Activated CD8-positive, alpha-beta T cell treated with anti-CD3 and anti-CD28 coated beads for 36 hours (primary cell): ENCODE results near the gene LRRK1. TPM values are rescaled to one million over a fixed set of nuclear protein-coding genes. Genes with fewer than 3 reads are reported as not detected.

Experiments
- ATAC-seq: fragments of 200-7000 bp; cut with Tn5 transposase; one replicate; pipeline ENCODE4 v1.10.0; 2021; ENCODE audit warnings: mild to moderate bottlenecking, moderate library complexity
- CTCF ChIA-PET: fragments of 350-600 bp; sonication (Branson Sonifier 250); formaldehyde crosslinking; loops from one replicate; lab custom pipeline; 2021; ENCODE audit warnings: antibody characterized with exemption; lab: Charles Lee
- POLR2A ChIA-PET: fragments of 350-600 bp; sonication (Branson Sonifier 250); formaldehyde crosslinking; loops from one replicate; lab custom pipeline; 2021; ENCODE audit warnings: antibody characterized with exemption; lab: Charles Lee
- DNase-seq: peaks from one replicate; pipeline ENCODE4 v3.0.0-alpha.2; 2020
- H3K27ac Mint-ChIP-seq: one replicate; pipeline ENCODE4 v1.8.0; 2021; ENCODE audit warnings: mild to moderate bottlenecking, mixed read lengths
- H3K27me3 Mint-ChIP-seq: one replicate; pipeline ENCODE4 v1.8.0; 2021; ENCODE audit warnings: mixed read lengths
- H3K36me3 Mint-ChIP-seq: one replicate; pipeline ENCODE4 v1.8.0; 2021; ENCODE audit warnings: low read depth, mixed read lengths
- H3K4me1 Mint-ChIP-seq: one replicate; pipeline ENCODE4 v1.8.0; 2021; ENCODE audit warnings: low read depth, mixed read lengths
- H3K4me3 Mint-ChIP-seq: one replicate; pipeline ENCODE4 v1.8.0; 2021; ENCODE audit warnings: mild to moderate bottlenecking, moderate library complexity, mixed read lengths
- H3K9me3 Mint-ChIP-seq: one replicate; pipeline ENCODE4 v1.8.0; 2021; ENCODE audit warnings: mixed read lengths
- intact Hi-C: fragments of 100-400 bp; cut with micrococcal nuclease; formaldehyde crosslinking; loops from one replicate; pipeline ENCODE4 v1.10.0; 2022
- total RNA-seq, 2 experiments: library from RNA; stranded (reverse); gene quantifications; one replicate each; pipeline ENCODE4 v1.2.3, GENCODE V29; 2021
- TF ChIP-seq, protein P1 (sequence below): fragments of 200-600 bp; IDR thresholded peaks from one replicate; pipeline ENCODE4 v1.8.0; 2022; ENCODE audit warnings: antibody characterized with exemption, mild to moderate bottlenecking

Gene LRRK1
- total RNA-seq, 2 experiments from 2014 or later: 0.50 to 0.83 TPM

DNA sequence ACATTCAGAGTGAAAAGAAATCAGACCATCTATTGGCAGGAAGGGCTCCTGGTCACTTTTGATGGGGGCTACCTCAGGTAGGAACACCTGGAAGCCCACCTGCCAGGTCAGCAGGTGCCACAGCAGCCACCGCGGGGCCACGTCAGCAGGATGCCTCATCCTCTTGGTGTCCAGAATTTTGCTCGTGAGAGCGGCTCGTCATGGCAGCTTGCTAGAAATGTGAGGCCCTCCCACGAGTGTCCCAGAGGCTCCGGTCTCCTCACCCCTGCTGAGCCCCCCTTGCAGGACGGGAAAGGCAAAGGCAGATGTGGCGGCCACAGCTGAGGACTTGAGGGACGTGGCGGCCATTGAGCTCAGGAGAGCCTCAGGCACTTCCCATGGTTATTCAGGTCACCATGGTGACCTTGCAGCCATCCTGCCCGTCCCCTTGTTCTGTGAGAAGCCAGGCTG lies 129.4 kb downstream of the LRRK1 start:
- H3K4me1 Mint-ChIP-seq: no peaks in the 10 kb centered on the region
- no peaks in the 10 kb centered on the region for H3K36me3 Mint-ChIP-seq
- no peak for DNase-seq
- POLR2A ChIA-PET: no interaction called here
- peaks cover 3% of the 10 kb centered on the region for H3K27me3 Mint-ChIP-seq
- CTCF ChIA-PET: interaction anchor here (1.3 to 2.7 kb wide), 2 partner anchors 33 to 41 kb away, joined by 7 to 11 read pairs; no protein-coding TSS in a partner anchor
- H3K27ac Mint-ChIP-seq: no peak overlapping the region
- H3K4me3 Mint-ChIP-seq: no peak overlapping the region
- TF ChIP-seq, protein P1, sequence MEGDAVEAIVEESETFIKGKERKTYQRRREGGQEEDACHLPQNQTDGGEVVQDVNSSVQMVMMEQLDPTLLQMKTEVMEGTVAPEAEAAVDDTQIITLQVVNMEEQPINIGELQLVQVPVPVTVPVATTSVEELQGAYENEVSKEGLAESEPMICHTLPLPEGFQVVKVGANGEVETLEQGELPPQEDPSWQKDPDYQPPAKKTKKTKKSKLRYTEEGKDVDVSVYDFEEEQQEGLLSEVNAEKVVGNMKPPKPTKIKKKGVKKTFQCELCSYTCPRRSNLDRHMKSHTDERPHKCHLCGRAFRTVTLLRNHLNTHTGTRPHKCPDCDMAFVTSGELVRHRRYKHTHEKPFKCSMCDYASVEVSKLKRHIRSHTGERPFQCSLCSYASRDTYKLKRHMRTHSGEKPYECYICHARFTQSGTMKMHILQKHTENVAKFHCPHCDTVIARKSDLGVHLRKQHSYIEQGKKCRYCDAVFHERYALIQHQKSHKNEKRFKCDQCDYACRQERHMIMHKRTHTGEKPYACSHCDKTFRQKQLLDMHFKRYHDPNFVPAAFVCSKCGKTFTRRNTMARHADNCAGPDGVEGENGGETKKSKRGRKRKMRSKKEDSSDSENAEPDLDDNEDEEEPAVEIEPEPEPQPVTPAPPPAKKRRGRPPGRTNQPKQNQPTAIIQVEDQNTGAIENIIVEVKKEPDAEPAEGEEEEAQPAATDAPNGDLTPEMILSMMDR: no peak
- intact Hi-C loops: no loop called here
- ATAC-seq: no peak
- H3K9me3 Mint-ChIP-seq: no peaks in the 10 kb centered on the region

DNA sequence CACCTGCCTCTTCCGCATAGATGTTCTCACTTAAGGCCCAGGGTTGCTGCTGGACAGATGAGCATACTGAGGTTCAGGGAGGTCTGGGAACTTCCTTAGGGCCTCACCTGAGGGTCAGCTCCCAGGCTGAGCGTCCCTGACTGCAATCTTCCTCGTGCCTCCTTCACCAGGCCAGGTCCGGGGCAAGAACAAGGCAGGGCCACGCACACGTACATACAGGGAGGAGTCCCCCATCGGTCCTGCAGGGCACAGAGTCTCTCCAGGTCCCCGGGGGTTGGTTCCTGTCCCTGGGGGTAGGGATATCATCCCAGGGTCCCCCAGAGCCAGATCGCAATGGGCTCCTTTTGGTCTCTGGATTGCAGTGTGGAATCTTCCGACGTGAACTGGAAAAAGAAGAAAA lies 130.1 kb downstream of the LRRK1 start:
- DNase-seq (no peak), ATAC-seq (no peak)
- Mint-ChIP-seq H3K36me3 (no peaks in the 10 kb centered on the region), H3K4me3 (no peak overlapping the region), H3K4me1 (no peaks in the 10 kb centered on the region), H3K27ac (no peak overlapping the region), H3K27me3 (peaks cover 2% of the 10 kb centered on the region), H3K9me3 (no peaks in the 10 kb centered on the region)
- intact Hi-C loops: no loop called here
- CTCF ChIA-PET: interaction anchor here (2.7 kb wide), 1 partner anchor 41 kb away, joined by 11 read pairs; no protein-coding TSS in a partner anchor
- POLR2A ChIA-PET: no interaction called here
- TF ChIP-seq, protein P1: no peak

DNA sequence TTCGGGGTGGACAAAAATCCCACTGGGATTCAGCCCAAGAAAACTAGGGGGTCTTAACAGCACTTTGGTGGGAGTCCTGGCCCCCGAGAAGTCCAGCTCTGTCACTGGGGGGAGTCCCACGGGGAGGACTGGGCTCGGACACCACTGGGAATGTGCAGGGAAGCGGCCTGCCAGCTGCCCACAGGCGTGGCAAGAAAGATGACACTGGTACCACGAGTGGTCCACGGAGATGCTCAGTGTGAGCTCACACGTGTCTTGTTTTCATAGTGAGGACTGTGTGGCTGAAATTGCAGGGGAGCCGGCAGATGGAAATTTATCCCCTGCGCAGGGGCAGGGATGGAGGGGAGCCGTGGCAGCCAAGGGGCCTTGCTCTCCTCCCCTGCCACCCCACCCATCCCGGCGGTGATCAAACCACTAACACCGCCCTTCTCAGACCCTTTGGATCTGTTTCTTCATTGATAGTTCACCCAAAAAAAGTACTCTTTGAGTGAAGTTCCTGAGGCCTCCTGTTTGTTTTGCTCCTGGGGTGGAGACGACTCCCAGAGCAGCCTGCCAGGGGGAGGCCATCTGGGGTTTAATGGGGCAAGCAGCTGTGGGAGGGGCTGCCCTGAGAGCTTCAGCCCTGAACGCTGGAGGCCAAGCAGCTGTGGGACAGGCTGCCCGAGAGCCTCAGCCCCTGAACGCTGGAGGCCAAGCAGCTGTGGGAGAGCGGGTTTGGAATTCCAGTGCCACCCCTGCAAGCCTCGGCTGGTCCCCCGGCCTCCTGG lies 130.9 kb downstream of the LRRK1 start:
- no peak overlapping the region for H3K4me3 Mint-ChIP-seq
- POLR2A ChIA-PET: no interaction called here
- H3K36me3 Mint-ChIP-seq: no peaks in the 10 kb centered on the region
- no peaks in the 10 kb centered on the region for H3K9me3 Mint-ChIP-seq
- CTCF ChIA-PET: no interaction called here
- intact Hi-C loops: no loop called here
- H3K27ac Mint-ChIP-seq: no peak overlapping the region
- no peaks in the 10 kb centered on the region for H3K27me3 Mint-ChIP-seq
- ATAC-seq: no peak
- TF ChIP-seq, protein P1: no peak
- H3K4me1 Mint-ChIP-seq: no peaks in the 10 kb centered on the region
- DNase-seq: no peak

DNA sequence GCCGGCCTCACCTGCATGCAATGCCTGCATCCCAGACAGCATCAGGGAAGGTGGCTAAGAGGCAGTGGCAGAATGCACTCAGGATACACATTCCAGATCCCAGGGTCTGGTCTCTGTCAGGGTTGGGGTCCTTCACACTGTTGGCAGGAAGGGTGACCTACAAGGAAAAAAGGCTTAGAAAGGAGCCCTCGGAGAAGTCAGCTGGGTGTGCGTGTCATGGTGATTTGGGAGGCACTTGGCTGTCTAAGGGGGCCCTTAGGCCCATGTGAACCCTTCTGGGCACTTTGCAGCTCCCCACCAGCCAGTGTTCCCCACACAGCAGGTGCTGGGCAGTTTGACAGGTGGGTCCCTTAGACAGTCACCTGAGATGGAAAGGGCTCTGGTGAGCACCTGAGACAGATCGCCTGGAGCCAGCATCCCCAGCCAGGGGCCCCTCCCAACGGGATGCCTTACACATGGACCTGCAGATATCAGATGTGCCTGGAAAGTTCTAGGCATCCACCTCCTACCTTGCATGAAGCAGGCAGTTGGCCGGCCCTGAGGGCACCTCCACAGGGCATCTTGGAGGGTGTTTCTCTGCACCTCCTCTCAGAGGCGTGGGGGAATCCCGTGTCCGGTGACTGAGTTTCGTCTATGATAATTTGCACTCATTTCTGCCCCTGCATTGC lies 131.6 kb downstream of the LRRK1 start:
- no peaks in the 10 kb centered on the region for H3K4me1 Mint-ChIP-seq
- no peaks in the 10 kb centered on the region for H3K36me3 Mint-ChIP-seq
- no peak overlapping the region for H3K4me3 Mint-ChIP-seq
- ChIA-PET CTCF (no interaction called here), POLR2A (no interaction called here)
- H3K27me3 Mint-ChIP-seq: no peaks in the 10 kb centered on the region
- ATAC-seq (no peak), DNase-seq (no peak)
- H3K27ac Mint-ChIP-seq: no peak overlapping the region
- H3K9me3 Mint-ChIP-seq: no peaks in the 10 kb centered on the region
- TF ChIP-seq, protein P1: no peak
- intact Hi-C loops: no loop called here
